HCT116 (cell line): ENCODE results near the gene PACS2. TPM values are rescaled to one million over a fixed set of nuclear protein-coding genes. Genes with fewer than 3 reads are reported as not detected.

Experiments
- ATAC-seq: fragments of 200-7000 bp; cut with Tn5 transposase; 2 replicates; pipeline ENCODE4 v1.9.1; 2020; ENCODE audit warnings: mild to moderate bottlenecking, moderate library complexity
- BruUV-seq: library from RNA; stranded (reverse); fragments of 400-500 nt; replicated peaks from 2 replicates; lab custom pipeline; 2021; lab: Mats Ljungman, UMichigan
- CTCF ChIA-PET: fragments of 300-600 bp; sonication (Branson Sonifier 250); formaldehyde crosslinking; loops from one replicate; lab custom pipeline; 2021; ENCODE audit warnings: antibody characterized with exemption; lab: Charles Lee
- POLR2A ChIA-PET: fragments of 300-600, 350-600 bp; sonication (Branson Sonifier 250); formaldehyde crosslinking; loops from one replicate; lab custom pipeline; 2021; ENCODE audit warnings: antibody characterized with exemption; lab: Charles Lee
- RAD21 ChIA-PET, 2 experiments: fragments of 300-600 bp; sonication (Branson Sonifier 250); formaldehyde crosslinking; loops; one replicate each; lab custom pipeline; 2023; ENCODE audit warnings: low total read pairs in 2 of 2; ENCODE audit not compliant: uncharacterized antibody in 2 of 2, unreplicated experiment in 2 of 2, low non-redundant PET in 1 of 2; lab: Charles Lee
- DNase-seq: peaks from one replicate; pipeline ENCODE4 v3.0.0-alpha.2; 2010; ENCODE audit warnings: low read depth, low spot score
- H2AFZ ChIP-seq: fragments of 200-600 bp; shearing (Covaris generic), sonication (generic); 2 replicates; pipeline ENCODE4 v1.6.1; 2017; ENCODE audit warnings: low read depth, mixed run types, mixed read lengths, antibody characterized with exemption, low read length; ENCODE audit not compliant: poor library complexity, severe bottlenecking
- H3K27ac ChIP-seq: 2 replicates; pipeline ENCODE4 v1.5.1; 2012; ENCODE audit warnings: low read depth, low read length
- H3K27me3 ChIP-seq: fragments of 200-600 bp; sonication (generic); 2 replicates; pipeline ENCODE4 v1.6.1; 2016; ENCODE audit warnings: mixed run types, low read length, mixed read lengths; ENCODE audit not compliant: insufficient read depth
- H3K36me3 ChIP-seq, 2 experiments: fragments of 200-500 bp in 1 of 2; fragments of 200-600 bp in 1 of 2; sonication (Bioruptor generic) in 1 of 2; sonication (generic) in 1 of 2; 2 replicates each; pipeline versions ENCODE4 v1.5.1 to v1.6.1; 2014 to 2016; ENCODE audit warnings: low read length in 2 of 2, inconsistent platforms in 1 of 2, mixed read lengths in 1 of 2, mixed run types in 1 of 2; ENCODE audit not compliant: insufficient read depth in 2 of 2, control insufficient read depth in 1 of 2
- H3K4me1 ChIP-seq, 2 experiments: fragments of 200-600 bp in 1 of 2; sonication (generic) in 1 of 2; 2 replicates each; pipeline versions ENCODE4 v1.5.1 to v1.6.1; 2012 to 2017; ENCODE audit warnings: low read length in 2 of 2, inconsistent platforms in 1 of 2, mild to moderate bottlenecking in 1 of 2, mixed read lengths in 1 of 2, mixed run types in 1 of 2, moderate library complexity in 1 of 2; ENCODE audit not compliant: insufficient read depth in 2 of 2, control insufficient read depth in 1 of 2
- H3K4me2 ChIP-seq: fragments of 200-600 bp; sonication (generic); 2 replicates; pipeline ENCODE4 v1.6.1; 2017; ENCODE audit warnings: mixed run types, low read length, mixed read lengths
- H3K4me3 ChIP-seq, 2 experiments: fragments of 200-600 bp in 1 of 2; sonication (generic) in 1 of 2; replicated peaks in 1 of 2; 2 replicates each; pipeline ENCODE4 v1.5.1; 2011 to 2016; ENCODE audit warnings: low read length in 2 of 2, control low read depth in 1 of 2, low read depth in 1 of 2, mild to moderate bottlenecking in 1 of 2, mixed read lengths in 1 of 2, mixed run types in 1 of 2
- H3K79me2 ChIP-seq: fragments of 200-600 bp; sonication (generic); 2 replicates; pipeline ENCODE4 v1.6.1; 2017; ENCODE audit warnings: mild to moderate bottlenecking, mixed run types, low read length, moderate library complexity, mixed read lengths; ENCODE audit not compliant: insufficient read depth
- H3K9ac ChIP-seq: fragments of 200-600 bp; sonication (generic); 2 replicates; pipeline ENCODE4 v1.6.1; 2016; ENCODE audit warnings: low read length, mixed read lengths
- H3K9me2 ChIP-seq: fragments of 200-600 bp; sonication (generic), shearing (Covaris generic); 2 replicates; pipeline ENCODE4 v1.6.1; 2017; ENCODE audit warnings: mixed run types, mild to moderate bottlenecking, moderate library complexity; ENCODE audit not compliant: insufficient read depth
- H3K9me3 ChIP-seq, 2 experiments: fragments of 200-500 bp in 1 of 2; fragments of 200-600 bp in 1 of 2; sonication (Bioruptor generic) in 1 of 2; sonication (generic) in 1 of 2; 2 replicates each; pipeline ENCODE4 v1.6.1; 2014 to 2017; ENCODE audit warnings: low read length in 2 of 2, mixed read lengths in 2 of 2, inconsistent platforms in 1 of 2, low read depth in 1 of 2, mild to moderate bottlenecking in 1 of 2, mixed run types in 1 of 2, moderate library complexity in 1 of 2; ENCODE audit not compliant: control insufficient read depth in 1 of 2, insufficient read depth in 1 of 2
- H4K20me1 ChIP-seq: fragments of 200-600 bp; sonication (generic), shearing (Covaris generic); 2 replicates; pipeline ENCODE4 v1.6.1; 2017; ENCODE audit warnings: mixed run types, mild to moderate bottlenecking, moderate library complexity; ENCODE audit not compliant: insufficient read depth
- CBX3 ChIP-seq: IDR thresholded peaks from 2 replicates; pipeline ENCODE4 v1.6.1; 2012; ENCODE audit warnings: low read depth
- CEBPB ChIP-seq: IDR thresholded peaks from 2 replicates; pipeline ENCODE4 v1.6.1; 2012; ENCODE audit warnings: low read depth
- EGR1 ChIP-seq: IDR thresholded peaks from 2 replicates; pipeline ENCODE4 v1.6.1; 2012; ENCODE audit warnings: low read depth
- ELF1 ChIP-seq: IDR thresholded peaks from 2 replicates; pipeline ENCODE4 v1.6.1; 2012; ENCODE audit warnings: low read depth, borderline replicate concordance
- EZH2phosphoT487 ChIP-seq: fragments of 200-600 bp; IDR thresholded peaks from 2 replicates; pipeline ENCODE4 v1.6.1; 2018; ENCODE audit warnings: antibody characterized with exemption, borderline replicate concordance
- FOSL1 ChIP-seq: IDR thresholded peaks from 2 replicates; pipeline ENCODE4 v1.6.1; 2012; ENCODE audit warnings: low read depth
- JUND ChIP-seq: IDR thresholded peaks from 2 replicates; pipeline ENCODE4 v1.6.1; 2012
- MAX ChIP-seq: IDR thresholded peaks from 2 replicates; pipeline ENCODE4 v1.6.1; 2012
- POLR2A ChIP-seq: IDR thresholded peaks from 2 replicates; pipeline ENCODE4 v1.7.0; 2011; ENCODE audit warnings: borderline replicate concordance; ENCODE audit not compliant: insufficient read depth, insufficient read length; ENCODE audit errors: extremely low read depth
- RAD21 ChIP-seq: IDR thresholded peaks from 2 replicates; pipeline ENCODE4 v1.6.1; 2012; ENCODE audit warnings: low read depth, mild to moderate bottlenecking
- SP1 ChIP-seq: IDR thresholded peaks from 2 replicates; pipeline ENCODE4 v1.6.1; 2012; ENCODE audit warnings: low read depth
- TCF7L2 ChIP-seq: IDR thresholded peaks from 2 replicates; pipeline ENCODE4 v1.7.0; 2011; ENCODE audit warnings: borderline replicate concordance, inconsistent platforms; ENCODE audit not compliant: insufficient read depth, insufficient read length; ENCODE audit errors: extremely low read depth
- YY1 ChIP-seq: IDR thresholded peaks from 2 replicates; pipeline ENCODE4 v1.6.1; 2011; ENCODE audit warnings: low read length, low read depth, moderate library complexity, mild to moderate bottlenecking; ENCODE audit not compliant: insufficient replicate concordance; ENCODE audit errors: extremely low read depth
- ZBTB33 ChIP-seq: IDR thresholded peaks from 2 replicates; pipeline ENCODE4 v1.6.1; 2011; ENCODE audit warnings: mild to moderate bottlenecking, low read length, moderate library complexity; ENCODE audit not compliant: insufficient replicate concordance; ENCODE audit errors: extremely low read depth
- ZNF274 ChIP-seq: fragments of 200-500 bp; sonication (Bioruptor generic); IDR thresholded peaks from 2 replicates; pipeline ENCODE4 v1.6.1; 2014; ENCODE audit warnings: mild to moderate bottlenecking, low read depth, low read length, inconsistent platforms
- intact Hi-C: fragments of 100-400 bp; cut with micrococcal nuclease; formaldehyde crosslinking; loops from 2 replicates; pipeline ENCODE4 v1.10.0; 2022
- total RNA-seq: library from RNA; stranded (reverse); gene quantifications from one replicate; pipeline ENCODE4 v1.2.1, GENCODE V29; 2021; ENCODE audit not compliant: unreplicated experiment

PACS2 gene
- total RNA-seq, 1 experiment from 2014 or later = 75.5 TPM

GRCh38 chr14:105286759-105287144 lies 27.8 kb upstream of the PACS2 start:
- ATAC-seq = no peak
- no peak for DNase-seq
- Histone ChIP-seq H3K27me3 (no peaks in the 10 kb centered on the region), H3K4me2 (no peak overlapping the region), H3K27ac (no peak overlapping the region), H2AFZ (no peak overlapping the region), H4K20me1 (no peaks in the 10 kb centered on the region), H3K4me1 (no peaks in the 10 kb centered on the region), H3K9me3 (no peaks in the 10 kb centered on the region), H3K9me2 (no peaks in the 10 kb centered on the region), H3K36me3 (peaks cover 0 to 3% of the 10 kb centered on the region in 2 experiments; a peak in 1 of 4 replicates), H3K9ac (no peak overlapping the region), H3K79me2 (peaks cover 57% of the 10 kb centered on the region), H3K4me3 (no peak overlapping the region)
- intact Hi-C loops = no loop called here
- RAD21 ChIA-PET = no interaction called here
- POLR2A ChIA-PET = no interaction called here
- TF ChIP-seq CEBPB = no peak
- no peak for TF ChIP-seq ELF1
- no peak for TF ChIP-seq JUND
- TF ChIP-seq RAD21 = no peak
- TF ChIP-seq ZNF274 = no peak
- no peak for TF ChIP-seq EZH2phosphoT487
- no peak for TF ChIP-seq ZBTB33
- TF ChIP-seq SP1 = no peak
- no peak for TF ChIP-seq YY1
- no peak for TF ChIP-seq EGR1
- no peak for TF ChIP-seq MAX
- no peak for TF ChIP-seq CBX3
- no peak for TF ChIP-seq TCF7L2
- TF ChIP-seq POLR2A = no peak
- TF ChIP-seq FOSL1 = no peak
- no TSS peak for BruUV-seq
- CTCF ChIA-PET = no interaction called here
